Nephron (organoid): ENCODE measurements around the gene LIPA.
A peak's percentile ranks its signal among the peaks of the same experiment; 100 is the strongest.
"Not testable (repeated sequence)": the region's sequence is repeated elsewhere in the genome, so short reads cannot be mapped to it uniquely, and the experiment has no call there.

Experiments used
- H3K27ac Mint-ChIP-seq, 3 experiments: 2 replicates each; pipeline ENCODE4 v1.8.0; 2020; ENCODE audit warnings: mixed read lengths in 3 of 3, mild to moderate bottlenecking in 2 of 3, moderate library complexity in 1 of 3
- H3K27me3 Mint-ChIP-seq: 2 replicates; pipeline ENCODE4 v1.8.0; 2021; ENCODE audit warnings: low read depth, mild to moderate bottlenecking, moderate library complexity, mixed read lengths
- H3K36me3 Mint-ChIP-seq: 2 replicates; pipeline ENCODE4 v1.8.0; 2020; ENCODE audit warnings: low read depth, mixed read lengths
- H3K4me1 Mint-ChIP-seq: 2 replicates; pipeline ENCODE4 v1.8.0; 2020; ENCODE audit warnings: mixed read lengths
- H3K4me3 Mint-ChIP-seq, 3 experiments: 2 replicates each; pipeline ENCODE4 v1.8.0; 2020; ENCODE audit warnings: mild to moderate bottlenecking in 3 of 3, mixed read lengths in 3 of 3, moderate library complexity in 2 of 3
- H3K9me3 Mint-ChIP-seq: 2 replicates; pipeline ENCODE4 v1.8.0; 2020; ENCODE audit warnings: mixed read lengths
- TF ChIP-seq, protein P1 (sequence below), 3 experiments: fragments of 200-600 bp; sonication (generic); IDR thresholded peaks; one replicate each; pipeline ENCODE4 v1.5.0; 2021; ENCODE audit warnings: antibody characterized with exemption in 3 of 3; ENCODE audit not compliant: unreplicated experiment in 3 of 3

The LIPA gene

DNA sequence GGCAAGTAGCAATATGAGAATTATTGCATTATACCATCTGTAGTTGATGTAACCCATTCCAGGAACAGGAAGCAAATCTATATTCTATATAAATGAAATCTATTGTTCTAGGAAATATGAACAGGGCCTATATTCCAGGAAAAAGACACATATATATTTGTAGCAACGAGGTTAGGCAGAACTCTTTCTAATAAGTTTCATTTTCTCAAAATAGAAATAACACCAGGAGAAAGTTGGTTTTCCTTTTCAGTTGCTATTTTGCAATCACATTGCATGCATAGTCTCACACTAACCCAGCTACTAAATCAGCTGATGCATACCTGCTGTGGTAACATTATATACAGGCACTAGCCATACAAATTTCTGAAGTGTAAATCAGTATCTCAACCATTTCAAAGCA, 44.0 kb upstream of the LIPA start:
- H3K27me3 Mint-ChIP-seq, result no peaks in the 10 kb centered on the region
- H3K4me3 Mint-ChIP-seq, result no peak overlapping the region
- H3K9me3 Mint-ChIP-seq, result peaks cover 9% of the 10 kb centered on the region
- peak overlapping the region in 2 of 3 experiments; percentile 48 to 52 for H3K27ac Mint-ChIP-seq
- peaks cover 8% of the 10 kb centered on the region for H3K36me3 Mint-ChIP-seq
- TF ChIP-seq, protein P1, sequence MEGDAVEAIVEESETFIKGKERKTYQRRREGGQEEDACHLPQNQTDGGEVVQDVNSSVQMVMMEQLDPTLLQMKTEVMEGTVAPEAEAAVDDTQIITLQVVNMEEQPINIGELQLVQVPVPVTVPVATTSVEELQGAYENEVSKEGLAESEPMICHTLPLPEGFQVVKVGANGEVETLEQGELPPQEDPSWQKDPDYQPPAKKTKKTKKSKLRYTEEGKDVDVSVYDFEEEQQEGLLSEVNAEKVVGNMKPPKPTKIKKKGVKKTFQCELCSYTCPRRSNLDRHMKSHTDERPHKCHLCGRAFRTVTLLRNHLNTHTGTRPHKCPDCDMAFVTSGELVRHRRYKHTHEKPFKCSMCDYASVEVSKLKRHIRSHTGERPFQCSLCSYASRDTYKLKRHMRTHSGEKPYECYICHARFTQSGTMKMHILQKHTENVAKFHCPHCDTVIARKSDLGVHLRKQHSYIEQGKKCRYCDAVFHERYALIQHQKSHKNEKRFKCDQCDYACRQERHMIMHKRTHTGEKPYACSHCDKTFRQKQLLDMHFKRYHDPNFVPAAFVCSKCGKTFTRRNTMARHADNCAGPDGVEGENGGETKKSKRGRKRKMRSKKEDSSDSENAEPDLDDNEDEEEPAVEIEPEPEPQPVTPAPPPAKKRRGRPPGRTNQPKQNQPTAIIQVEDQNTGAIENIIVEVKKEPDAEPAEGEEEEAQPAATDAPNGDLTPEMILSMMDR (IDR thresholded peaks at IDR 0.05; ENCODE audit: unreplicated experiment in 3 of 3), result no peak
- H3K4me1 Mint-ChIP-seq, result peaks cover 5% of the 10 kb centered on the region

DNA sequence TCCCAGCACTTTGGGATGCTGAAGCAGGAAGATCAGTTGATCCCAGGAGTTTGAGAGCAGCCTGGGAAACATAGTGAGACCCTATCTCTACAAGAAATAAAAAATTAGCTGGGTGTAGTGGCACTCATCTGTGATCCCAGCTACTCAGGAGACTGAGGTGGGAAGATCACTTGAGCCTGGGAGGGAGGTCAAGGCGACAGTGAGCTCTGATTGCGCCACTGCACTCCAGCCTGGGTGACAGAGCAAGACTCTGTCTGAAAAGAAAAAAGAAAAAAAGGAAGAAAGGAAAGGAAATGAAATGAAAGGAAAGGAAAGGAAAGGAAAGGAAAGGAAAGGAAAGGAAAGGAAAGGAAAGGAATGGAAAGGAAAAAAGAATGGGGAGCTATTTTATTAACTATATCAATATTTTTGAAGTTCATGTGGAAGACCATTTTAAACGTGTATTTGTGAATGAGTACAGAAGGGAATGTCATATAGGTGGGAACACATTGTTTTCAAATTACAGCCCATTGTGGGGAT, 43.2 kb upstream of the LIPA start:
- no peaks in the 10 kb centered on the region for H3K27me3 Mint-ChIP-seq
- peaks cover 9% of the 10 kb centered on the region for H3K9me3 Mint-ChIP-seq
- H3K36me3 Mint-ChIP-seq, result peaks cover 8% of the 10 kb centered on the region
- no peak overlapping the region for H3K4me3 Mint-ChIP-seq
- no peak overlapping the region for H3K27ac Mint-ChIP-seq
- TF ChIP-seq, protein P1 (IDR thresholded peaks at IDR 0.05; ENCODE audit: unreplicated experiment in 3 of 3), result no peak
- H3K4me1 Mint-ChIP-seq, result peaks cover 5% of the 10 kb centered on the region

DNA sequence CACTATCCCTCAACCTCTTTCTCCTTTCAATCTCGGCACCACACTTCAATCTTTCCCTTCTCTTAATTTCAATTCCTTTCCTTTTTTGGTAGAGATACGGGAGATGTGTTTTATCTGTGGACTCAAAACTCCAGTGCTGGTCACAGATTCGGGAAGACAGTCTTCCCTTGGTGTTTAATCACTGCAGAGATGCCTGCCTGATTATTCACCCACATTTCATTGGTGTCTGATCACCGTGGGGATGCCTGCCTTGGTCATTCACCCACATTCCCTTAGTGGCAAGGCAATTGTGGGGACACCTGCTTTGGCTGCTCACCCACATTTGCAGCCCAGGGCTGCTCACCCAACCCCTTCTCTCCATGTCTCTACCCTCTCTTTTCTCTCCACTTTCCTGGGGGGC, 33.7 kb upstream of the LIPA start:
- H3K27ac Mint-ChIP-seq, result peak overlapping the region; percentile 43 to 94 (median 94)
- not testable (repeated sequence) for H3K9me3 Mint-ChIP-seq, H3K27me3 Mint-ChIP-seq, H3K36me3 Mint-ChIP-seq
- peak overlapping the region in 2 of 3 experiments; percentile 2 to 22 for H3K4me3 Mint-ChIP-seq
- H3K4me1 Mint-ChIP-seq, result peaks cover 29% of the 10 kb centered on the region

DNA sequence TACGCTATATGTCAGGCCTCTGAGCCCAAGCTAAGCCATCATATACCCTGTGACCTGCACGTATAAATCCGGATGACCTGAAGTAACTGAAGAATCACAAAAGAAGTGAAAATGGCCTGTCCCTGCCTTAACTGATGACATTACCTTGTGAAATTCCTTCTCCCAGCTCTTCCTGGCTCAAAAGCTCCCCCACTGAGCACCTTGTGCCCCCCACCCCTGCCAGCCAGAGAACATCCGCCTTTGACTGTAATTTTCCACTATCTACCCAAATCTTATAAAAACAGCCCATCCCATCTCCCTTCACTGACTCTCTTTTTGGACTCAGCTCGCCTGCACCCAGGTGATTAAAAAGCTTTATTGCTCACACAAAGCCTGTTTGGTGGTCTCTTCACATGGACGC, 33.1 kb upstream of the LIPA start:
- peaks cover 31% of the 10 kb centered on the region for H3K4me1 Mint-ChIP-seq
- peak overlapping the region; percentile 43 to 94 (median 94) for H3K27ac Mint-ChIP-seq
- H3K4me3 Mint-ChIP-seq, result peak overlapping the region in 2 of 3 experiments; percentile 2 to 22
- not testable (repeated sequence) for H3K27me3 Mint-ChIP-seq, H3K9me3 Mint-ChIP-seq, H3K36me3 Mint-ChIP-seq

DNA sequence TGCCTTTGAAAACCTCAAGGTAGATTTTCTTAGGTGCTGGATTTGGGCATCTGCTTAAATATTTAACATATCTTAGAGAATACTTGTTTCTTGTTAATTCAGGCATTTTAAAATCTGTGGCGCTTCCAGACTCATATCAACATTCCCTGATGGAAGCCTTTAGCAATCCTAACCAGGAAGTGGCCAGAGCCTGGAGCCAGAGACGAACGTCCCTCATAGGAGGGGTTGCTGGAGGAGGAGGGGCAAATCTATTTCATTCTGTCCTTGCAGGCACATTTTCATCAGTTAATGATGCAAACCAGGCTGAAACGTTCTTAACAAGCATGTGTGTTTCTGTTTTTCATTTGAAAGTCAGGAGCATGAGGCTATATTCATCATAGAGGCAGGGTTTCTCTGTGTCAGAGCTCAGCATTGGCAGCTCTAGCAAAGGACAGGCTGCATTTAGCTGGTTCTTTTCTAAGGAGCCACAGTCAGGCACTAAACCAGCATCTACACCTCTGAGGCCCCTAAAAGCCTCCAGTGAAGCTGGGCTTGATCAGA, 32.4 kb upstream of the LIPA start:
- Mint-ChIP-seq H3K4me1 (peaks cover 36% of the 10 kb centered on the region), H3K36me3 (no peaks in the 10 kb centered on the region), H3K27me3 (no peaks in the 10 kb centered on the region), H3K27ac (peak overlapping the region; percentile 92 to 94 (median 94)), H3K4me3 (peak overlapping the region; percentile 5 to 22 (median 15)), H3K9me3 (no peaks in the 10 kb centered on the region)
- TF ChIP-seq, protein P1 (IDR thresholded peaks at IDR 0.05; ENCODE audit: unreplicated experiment in 3 of 3), result no peak

DNA sequence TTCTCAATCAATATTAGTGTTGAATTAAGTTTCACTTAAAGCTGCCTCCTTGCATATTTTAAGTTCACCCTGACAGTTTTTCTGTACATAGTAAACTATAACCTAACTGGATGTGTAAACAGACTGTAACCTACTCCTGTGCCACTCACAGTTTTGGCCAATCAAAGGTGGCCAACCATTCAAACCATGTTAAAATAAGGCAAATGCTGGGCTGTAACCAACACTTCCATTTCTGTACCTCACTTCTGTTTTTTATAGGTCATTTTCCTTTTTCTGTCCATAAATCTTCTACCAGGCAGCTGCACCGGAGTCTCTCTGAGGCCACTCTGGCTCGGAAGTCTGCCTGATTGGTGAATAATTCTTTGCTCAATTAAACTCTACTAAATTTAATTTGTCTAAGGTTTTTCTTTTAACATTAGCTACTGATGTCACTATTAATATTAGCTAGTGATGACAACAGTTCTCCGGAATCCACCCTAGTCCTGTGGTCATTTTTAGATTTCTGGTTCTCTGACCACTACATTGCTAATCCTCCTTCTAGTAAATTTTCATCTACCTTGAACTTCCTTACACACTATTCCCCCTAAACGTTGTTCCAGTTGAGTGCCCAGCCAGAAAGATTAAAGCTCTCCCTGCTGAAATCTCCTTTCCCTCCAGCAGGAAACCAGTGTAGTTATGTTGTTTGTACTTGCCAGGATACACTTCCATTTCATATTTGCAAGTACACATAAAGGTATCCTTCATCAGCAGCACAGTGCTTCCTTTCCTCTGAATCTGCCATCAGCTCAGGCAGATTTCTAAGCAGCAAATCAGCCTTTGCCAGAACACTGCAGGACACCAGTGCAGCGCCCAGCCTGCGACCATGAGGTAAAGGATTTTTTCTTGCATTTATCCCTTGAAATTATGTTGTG, 31.7 kb upstream of the LIPA start:
- Mint-ChIP-seq H3K4me3 (peak overlapping the region; percentile 9 to 22 (median 15)), H3K9me3 (no peaks in the 10 kb centered on the region), H3K27me3 (no peaks in the 10 kb centered on the region), H3K36me3 (no peaks in the 10 kb centered on the region), H3K4me1 (peaks cover 39% of the 10 kb centered on the region), H3K27ac (peak overlapping the region; percentile 92 to 94 (median 94))
- TF ChIP-seq, protein P1 (IDR thresholded peaks at IDR 0.05; ENCODE audit: unreplicated experiment in 3 of 3), result peak in 1 of 3 experiments; percentile 7
